GM12865 (cell line): ENCODE data around the gene FAM107B.

ENCODE experiments used
- DNase-seq: peaks from one replicate; pipeline ENCODE4 v3.0.0; 2010; ENCODE audit warnings: low read depth
- H3K4me3 ChIP-seq: 2 replicates; pipeline ENCODE4 v1.5.1; 2011; ENCODE audit warnings: mild to moderate bottlenecking, low read depth, low read length, control low read depth
- TF ChIP-seq, protein P1 (sequence below): IDR thresholded peaks from 2 replicates; pipeline ENCODE4 v1.5.1; 2011; ENCODE audit warnings: low read length, control low read depth, low read depth, inconsistent platforms; ENCODE audit not compliant: insufficient read depth; ENCODE audit errors: missing control alignments

The FAM107B gene

DNA sequence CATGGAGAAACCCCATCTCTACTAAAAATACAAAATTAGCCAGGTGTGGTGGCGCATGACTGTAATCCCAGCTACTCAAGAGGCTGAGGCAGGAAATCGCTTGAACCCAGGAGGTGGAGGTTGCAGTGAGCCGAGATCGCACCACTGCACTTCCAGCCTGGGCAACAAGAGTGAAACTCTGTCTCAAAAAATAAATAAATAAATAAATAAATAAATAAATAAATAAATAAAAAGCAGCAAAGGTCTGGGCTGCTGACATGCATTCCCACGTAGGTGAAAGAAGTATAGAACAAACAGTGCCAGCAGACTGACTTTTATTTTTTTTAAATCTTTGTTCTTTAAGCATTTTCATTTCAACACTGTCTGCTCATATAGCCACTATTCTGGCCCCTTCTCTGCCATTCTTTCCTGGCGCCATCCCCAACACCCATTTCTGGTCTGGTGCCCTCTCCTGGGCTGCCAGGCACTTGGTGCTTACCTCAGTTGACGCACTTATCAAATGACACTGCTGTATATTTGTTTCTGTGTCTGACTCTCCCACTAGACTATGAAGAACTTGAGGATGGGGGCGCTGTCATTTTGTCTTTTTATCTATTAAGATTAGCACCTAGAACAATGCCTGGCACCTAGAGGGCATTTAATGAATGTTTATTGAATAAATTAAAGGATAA, 15.6 kb downstream of the FAM107B start:
- TF ChIP-seq, protein P1, sequence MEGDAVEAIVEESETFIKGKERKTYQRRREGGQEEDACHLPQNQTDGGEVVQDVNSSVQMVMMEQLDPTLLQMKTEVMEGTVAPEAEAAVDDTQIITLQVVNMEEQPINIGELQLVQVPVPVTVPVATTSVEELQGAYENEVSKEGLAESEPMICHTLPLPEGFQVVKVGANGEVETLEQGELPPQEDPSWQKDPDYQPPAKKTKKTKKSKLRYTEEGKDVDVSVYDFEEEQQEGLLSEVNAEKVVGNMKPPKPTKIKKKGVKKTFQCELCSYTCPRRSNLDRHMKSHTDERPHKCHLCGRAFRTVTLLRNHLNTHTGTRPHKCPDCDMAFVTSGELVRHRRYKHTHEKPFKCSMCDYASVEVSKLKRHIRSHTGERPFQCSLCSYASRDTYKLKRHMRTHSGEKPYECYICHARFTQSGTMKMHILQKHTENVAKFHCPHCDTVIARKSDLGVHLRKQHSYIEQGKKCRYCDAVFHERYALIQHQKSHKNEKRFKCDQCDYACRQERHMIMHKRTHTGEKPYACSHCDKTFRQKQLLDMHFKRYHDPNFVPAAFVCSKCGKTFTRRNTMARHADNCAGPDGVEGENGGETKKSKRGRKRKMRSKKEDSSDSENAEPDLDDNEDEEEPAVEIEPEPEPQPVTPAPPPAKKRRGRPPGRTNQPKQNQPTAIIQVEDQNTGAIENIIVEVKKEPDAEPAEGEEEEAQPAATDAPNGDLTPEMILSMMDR = no peak
- DNase-seq = peak; percentile 21
- H3K4me3 ChIP-seq = no peak overlapping the region

DNA sequence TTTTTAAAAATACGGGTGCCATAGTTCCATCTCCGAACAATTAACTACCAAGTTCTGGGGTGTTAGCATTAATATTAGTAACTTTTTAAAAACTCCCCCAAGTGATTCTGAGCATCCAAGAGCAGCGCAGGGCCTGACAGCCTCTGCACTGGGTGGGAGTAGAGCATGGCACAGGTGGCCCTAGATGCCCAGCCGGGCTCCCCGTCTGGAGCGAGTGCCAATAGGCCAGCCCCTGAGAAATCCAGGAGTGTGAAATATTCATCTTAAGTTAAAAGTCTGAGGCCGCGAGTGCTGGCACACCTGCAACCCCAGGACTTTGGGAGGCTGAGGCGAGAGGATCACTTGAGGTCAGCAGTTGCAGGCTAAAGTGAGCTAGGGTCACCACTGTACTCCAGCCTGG, 16.2 kb downstream of the FAM107B start:
- DNase-seq = no peak
- no peak overlapping the region for H3K4me3 ChIP-seq
- TF ChIP-seq, protein P1 = no peak

DNA sequence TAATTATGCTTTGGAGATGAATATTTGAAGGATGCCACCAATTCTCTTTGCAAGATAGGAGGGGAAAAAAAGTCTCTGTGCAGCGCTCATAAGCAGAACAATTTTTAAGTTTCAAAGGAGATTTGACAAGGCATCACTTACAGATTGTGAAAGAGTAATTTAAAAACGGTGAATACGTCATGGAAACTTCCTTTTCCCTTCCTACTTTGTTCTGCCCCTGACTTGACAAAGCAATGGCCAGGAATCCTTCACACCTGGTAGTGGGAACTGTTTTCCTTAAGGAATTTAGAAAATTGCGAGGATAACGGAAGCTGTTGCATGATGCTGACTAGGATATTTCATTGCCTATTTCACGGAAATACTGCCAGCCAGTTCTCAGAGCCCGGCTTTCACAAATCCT, 16.7 kb downstream of the FAM107B start:
- TF ChIP-seq, protein P1 = no peak
- no peak overlapping the region for H3K4me3 ChIP-seq
- no peak for DNase-seq

DNA sequence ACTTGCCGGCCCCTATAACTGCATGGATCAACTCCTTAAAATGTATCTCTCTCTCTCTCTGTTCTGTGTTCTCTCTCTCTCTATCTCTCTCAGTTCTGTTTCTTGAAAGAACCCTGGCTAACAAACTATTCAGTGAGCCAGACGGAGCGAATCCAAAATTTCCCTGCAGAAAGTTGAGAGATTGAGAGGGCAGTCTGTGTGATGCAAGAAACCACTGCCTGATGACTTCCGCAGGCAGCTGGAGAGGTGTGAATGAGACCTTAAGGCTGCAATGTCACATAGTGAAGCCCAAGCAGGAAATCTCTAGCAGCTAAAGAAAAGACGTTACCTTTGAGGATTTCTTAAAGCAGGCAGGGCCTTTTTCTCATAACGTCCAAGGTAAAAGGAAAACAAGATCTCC, 17.3 kb downstream of the FAM107B start:
- TF ChIP-seq, protein P1 = no peak
- H3K4me3 ChIP-seq = no peak overlapping the region
- DNase-seq = no peak

DNA sequence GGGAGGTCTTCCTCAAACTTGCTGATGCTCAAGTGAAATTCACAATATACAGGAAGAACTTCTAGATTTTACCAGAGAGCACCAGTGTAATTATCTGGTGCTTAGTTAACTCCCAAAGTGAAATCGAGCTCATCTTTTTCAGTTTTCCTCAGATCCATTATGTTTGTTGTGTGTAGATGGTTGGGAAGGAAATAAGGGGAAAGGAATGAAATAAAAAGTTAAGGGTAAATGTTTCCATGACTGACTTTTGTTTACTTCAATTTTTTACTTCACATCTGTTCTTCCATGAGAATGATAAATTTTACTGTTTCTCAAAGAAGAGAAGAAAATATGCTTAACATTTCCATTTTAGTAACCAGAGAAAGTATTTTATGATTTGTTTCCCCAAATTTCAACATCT, 21.3 kb downstream of the FAM107B start:
- DNase-seq = no peak
- TF ChIP-seq, protein P1 = no peak
- H3K4me3 ChIP-seq = no peak overlapping the region

DNA sequence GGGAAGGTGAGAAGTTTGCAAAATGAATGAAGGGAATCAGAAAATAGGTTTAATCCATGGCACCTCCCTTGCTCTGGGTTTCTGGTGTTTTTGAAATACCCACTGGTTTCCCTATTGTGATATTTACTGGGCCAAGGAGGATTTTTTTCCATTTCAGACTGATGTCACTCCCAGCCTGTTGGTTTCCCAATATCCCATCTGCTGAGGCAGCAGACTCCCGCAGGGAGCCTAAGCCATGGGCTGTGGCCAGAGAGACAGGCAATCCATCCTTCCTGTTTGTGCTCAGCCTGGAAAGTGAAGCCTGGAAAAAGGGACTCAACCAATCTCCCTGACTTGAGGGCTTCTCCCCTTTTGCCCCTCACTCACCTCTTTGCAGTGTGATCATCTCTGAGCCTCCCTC, 22.8 kb downstream of the FAM107B start:
- H3K4me3 ChIP-seq = no peak overlapping the region
- no peak for DNase-seq
- TF ChIP-seq, protein P1 = no peak
